Daoy (cell line): ENCODE data around the gene C1orf74. TPM values are rescaled to one million over a fixed set of nuclear protein-coding genes. Genes with fewer than 3 reads are reported as not detected.
"Not testable (repeated sequence)": the region's sequence is repeated elsewhere in the genome, so short reads cannot be mapped to it uniquely, and the experiment has no call there.

ENCODE experiments used
- DNase-seq: peaks from one replicate; pipeline ENCODE4 v3.0.0-alpha.2; 2015; ENCODE audit warnings: low read depth
- total RNA-seq: library from RNA; depleted of rRNA; stranded (reverse); fragments of >200 nt; shearing (Covaris generic); gene quantifications from 2 replicates; pipeline ENCODE4 v1.2.3, GENCODE V29; 2014

C1orf74 gene
- total RNA-seq, 1 experiment from 2014 or later: 3.4 TPM

- no peak for DNase-seq
Measured at GRCh38 chr1:209805875-209806760, 21.8 kb upstream of the C1orf74 start, which contains the start of gene IRF6. TSS of gene IRF6 (minus strand) at chr1:209806142. CDS start at chr1:209801413, 4,729 bp downstream.

GRCh38 chr1:209805341-209805781 is 21.0 kb upstream of the C1orf74 start:
- no peak for DNase-seq

GRCh38 chr1:209803568-209803967 is 19.2 kb upstream of the C1orf74 start:
- no peak for DNase-seq

GRCh38 chr1:209802780-209803152 is 18.4 kb upstream of the C1orf74 start:
- DNase-seq: no peak

GRCh38 chr1:209802117-209802779 is 17.9 kb upstream of the C1orf74 start:
- no peak for DNase-seq

GRCh38 chr1:209800984-209801834 is 16.9 kb upstream of the C1orf74 start:
- no peak for DNase-seq

- no peak for DNase-seq
Measured at GRCh38 chr1:209797978-209798639, 13.8 kb upstream of the C1orf74 start.

GRCh38 chr1:209793711-209794110 is 9.4 kb upstream of the C1orf74 start:
- not testable (repeated sequence) for DNase-seq

- no peak for DNase-seq
Measured at GRCh38 chr1:209791920-209792319, 7.6 kb upstream of the C1orf74 start.

- no peak for DNase-seq
Measured at GRCh38 chr1:209790286-209791193, 6.2 kb upstream of the C1orf74 start.

- no peak for DNase-seq
Measured at GRCh38 chr1:209789245-209789644, 4.9 kb upstream of the C1orf74 start.

- DNase-seq: no peak
Measured at GRCh38 chr1:209787551-209787950, 3.2 kb upstream of the C1orf74 start.

GRCh38 chr1:209786146-209786545 is 1.8 kb upstream of the C1orf74 start:
- no peak for DNase-seq

GRCh38 chr1:209785592-209785991 is 1.2 kb upstream of the C1orf74 start:
- no peak for DNase-seq

GRCh38 chr1:209783386-209783785 is 973 bp downstream of the C1orf74 start:
- DNase-seq: no peak

- no peak for DNase-seq
Measured at GRCh38 chr1:209780268-209780667, 4.1 kb downstream of the C1orf74 start.

- no peak for DNase-seq
Measured at GRCh38 chr1:209778102-209778501, 6.3 kb downstream of the C1orf74 start.

GRCh38 chr1:209777587-209777986 is 6.8 kb downstream of the C1orf74 start:
- DNase-seq: no peak

- no peak for DNase-seq
Measured at GRCh38 chr1:209775678-209776077, 8.7 kb downstream of the C1orf74 start.

GRCh38 chr1:209774592-209774991 is 9.8 kb downstream of the C1orf74 start:
- DNase-seq: no peak
